ENCODE data around the gene ADM. TPM values are rescaled to one million over a fixed set of nuclear protein-coding genes. Genes with fewer than 3 reads are reported as not detected.

ADM gene
- total and polyA plus RNA-seq, 2 donors (not counting 3 experiments of a cell fraction or from before 2014, with no cell fraction given) = 45.3 to 55.5 TPM

- CTCF ChIA-PET = interaction anchor here (1.4 to 1.6 kb wide), 3 partner anchors 18 to 102 kb away, joined by 3 to 5 read pairs (median 3); no protein-coding TSS in a partner anchor
- Histone ChIP-seq H3K36me3 (ENCODE audit: control insufficient read depth in 2 of 2, extremely low read depth in 1 of 2, insufficient read depth in 2 of 2, low read length in 2 of 2) (no peaks in the 10 kb centered on the region), H3K9ac (replicated peaks; ENCODE audit: extremely low read depth, insufficient read depth, low read length) (no peak overlapping the region), H3K79me2 (ENCODE audit: control insufficient read depth, insufficient read depth, low read length) (peaks cover 68% of the 10 kb centered on the region), H3K27ac (ENCODE audit: insufficient read depth, low read depth, low read length) (no peak overlapping the region), H3K4me2 (ENCODE audit: insufficient read depth, low read length) (no peak overlapping the region), H3K27me3 (ENCODE audit: control insufficient read depth in 2 of 2, insufficient read depth in 2 of 2, low read length in 2 of 2) (no peaks in the 10 kb centered on the region), H3K4me3 (replicated peaks in 1 of 3; ENCODE audit: insufficient read depth in 1 of 3, low read depth in 1 of 3, low read length in 3 of 3) (no peak overlapping the region), H3K4me1 (ENCODE audit: control insufficient read depth, extremely low read depth, insufficient read depth, low read length) (no peaks in the 10 kb centered on the region), H2AFZ (ENCODE audit: low read depth, low read length) (no peak overlapping the region), H4K20me1 (replicated peaks; ENCODE audit: control insufficient read depth, extremely low read depth, insufficient read depth, low read length) (peaks cover 4% of the 10 kb centered on the region), H3K9me1 (replicated peaks; ENCODE audit: control insufficient read depth, extremely low read depth, insufficient read depth, low read length) (no peaks in the 10 kb centered on the region), H3K9me3 (replicated peaks; ENCODE audit: control insufficient read depth, insufficient read depth, low read length) (no peaks in the 10 kb centered on the region)
- FAIRE-seq (no peak), DNase-seq (ENCODE audit: low read depth, low spot score) (no peak)
- POLR2A ChIA-PET = interaction anchor here (0.6 kb wide), 1 partner anchor 80 kb away, joined by 4 read pairs; no protein-coding TSS in a partner anchor
- BruUV-seq (replicated peaks) = no TSS peak
- intact Hi-C loops (cut with micrococcal nuclease) = no loop called here
- dilution Hi-C loops (cut with MboI; ENCODE audit: extremely low pct_ligation_motif_present, low sequenced_read_pairs) = no loop called here
- TF ChIP-seq POLR2A (IDR thresholded peaks at IDR 0.05; ENCODE audit: low read depth, low read length) (no peak), JUN (IDR thresholded peaks at IDR 0.05; ENCODE audit: borderline replicate concordance, insufficient read depth, insufficient read length, low read depth) (no peak), FOS (IDR thresholded peaks at IDR 0.05; ENCODE audit: borderline replicate concordance, insufficient read depth, low read length) (no peak), GATA2 (IDR thresholded peaks at IDR 0.05; ENCODE audit: insufficient read depth, insufficient read length, low read depth, low read length) (no peak), EZH2 (IDR thresholded peaks at IDR 0.05; ENCODE audit: borderline replicate concordance, low read depth, low read length, severe bottlenecking) (no peak), CTCF (IDR thresholded peaks at IDR 0.05; ENCODE audit: extremely low read depth in 1 of 2, insufficient read depth in 1 of 2, low read depth in 1 of 2, low read length in 2 of 2) (no peak), MYC (IDR thresholded peaks at IDR 0.05; ENCODE audit: low read depth, low read length) (no peak)
These were observed 20.9 kb upstream of the ADM start for GRCh38 chr11:10283991-10284390.

Data from endothelial cell of umbilical vein (primary cell).